DMS79 treated with DMSO at 0.1 percent for 48 hours (cell line): Measurements from ENCODE around the gene TUB.

Experiments
- DNase-seq: peaks from one replicate; lab custom pipeline; 2025; lab: John Stamatoyannopoulos, UW

Gene TUB

DNA sequence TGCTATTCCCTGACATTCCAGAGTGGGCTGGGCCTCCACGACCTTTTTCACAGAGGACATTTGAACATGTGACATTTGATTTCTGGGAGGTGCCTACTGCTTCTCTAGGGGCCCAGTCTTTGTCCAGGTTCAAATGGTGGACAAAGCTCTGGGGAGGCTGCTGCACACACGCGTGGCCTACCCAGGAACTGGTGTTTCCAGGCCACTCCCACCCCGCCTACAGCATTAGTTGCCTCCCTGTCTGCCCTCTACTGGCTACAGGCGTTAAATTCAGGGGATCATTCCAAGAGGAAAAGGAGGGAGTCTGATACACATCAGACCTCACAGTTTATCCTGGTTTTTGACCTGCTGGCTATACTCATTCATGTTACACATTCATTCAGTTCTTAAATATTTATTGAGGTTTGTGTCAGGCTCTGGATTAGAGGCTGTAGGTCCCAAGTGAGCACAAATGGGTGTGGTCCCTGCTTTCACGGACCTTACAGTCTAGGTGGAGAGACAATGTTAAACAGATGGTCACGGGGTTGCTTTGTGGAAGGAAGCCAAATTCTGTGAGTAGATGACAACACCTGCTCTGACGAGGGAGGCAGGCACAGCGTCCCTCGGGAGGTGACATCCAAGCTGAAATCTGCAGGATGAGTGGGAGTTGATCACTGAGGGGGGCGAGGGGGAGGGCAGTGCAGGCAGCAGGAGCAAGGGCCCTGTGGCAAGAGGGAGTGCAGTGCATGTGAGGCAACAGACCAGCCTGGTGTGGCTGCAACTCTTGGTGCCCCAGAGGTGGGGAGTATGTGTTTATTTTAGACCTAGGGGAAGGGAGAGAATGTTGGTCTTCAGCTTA lies 11.8 kb downstream of the TUB start:
- no peak for DNase-seq

DNA sequence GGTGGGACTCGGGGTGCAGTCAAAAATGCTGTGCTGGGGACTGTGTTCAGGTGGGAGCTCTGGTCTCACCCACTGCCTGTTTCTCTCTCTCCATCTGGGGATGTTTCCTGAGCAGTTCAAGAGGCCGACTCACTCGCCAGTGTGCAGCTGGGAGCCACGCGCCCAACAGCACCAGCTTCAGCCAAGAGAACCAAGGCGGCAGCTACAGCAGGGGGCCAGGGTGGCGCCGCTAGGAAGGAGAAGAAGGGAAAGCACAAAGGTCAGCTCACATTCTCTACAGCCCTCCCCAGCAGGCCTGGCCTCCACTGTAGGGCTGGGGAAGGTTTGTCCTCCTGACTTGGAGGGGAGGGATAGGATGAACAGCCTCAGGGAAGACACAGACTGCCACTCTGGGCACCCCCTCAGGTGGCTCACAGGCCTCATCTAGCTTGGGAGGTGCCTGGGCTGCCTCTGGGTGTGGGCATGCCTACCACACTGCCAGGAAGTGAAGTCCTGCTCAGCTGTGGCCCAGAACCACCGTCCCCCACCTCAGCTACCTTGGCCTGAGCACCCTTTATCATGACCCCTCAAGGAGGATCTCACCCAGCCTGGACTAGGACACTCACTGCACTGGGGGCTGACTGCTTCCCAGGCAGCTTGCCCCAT lies 13.0 kb downstream of the TUB start:
- no peak for DNase-seq

- DNase-seq: no peak
These were observed 13.6 kb downstream of the TUB start for GRCh38 chr11:8094656-8095055.

DNA sequence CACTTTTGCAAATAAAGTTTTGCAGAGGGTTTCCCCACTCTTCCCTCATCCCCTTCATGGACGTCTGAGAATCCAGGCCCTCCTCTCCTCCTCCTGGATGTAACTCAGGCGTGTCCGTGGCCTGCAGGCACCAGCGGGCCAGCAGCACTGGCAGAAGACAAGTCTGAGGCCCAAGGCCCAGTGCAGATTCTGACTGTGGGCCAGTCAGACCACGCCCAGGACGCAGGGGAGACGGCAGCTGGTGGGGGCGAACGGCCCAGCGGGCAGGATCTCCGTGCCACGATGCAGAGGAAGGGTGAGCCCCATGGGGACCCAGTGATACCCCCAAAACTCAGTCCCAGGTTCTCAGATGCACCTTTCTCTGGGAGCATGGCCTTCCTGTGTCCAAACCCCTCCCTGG lies 14.4 kb downstream of the TUB start:
- DNase-seq: no peak

DNA sequence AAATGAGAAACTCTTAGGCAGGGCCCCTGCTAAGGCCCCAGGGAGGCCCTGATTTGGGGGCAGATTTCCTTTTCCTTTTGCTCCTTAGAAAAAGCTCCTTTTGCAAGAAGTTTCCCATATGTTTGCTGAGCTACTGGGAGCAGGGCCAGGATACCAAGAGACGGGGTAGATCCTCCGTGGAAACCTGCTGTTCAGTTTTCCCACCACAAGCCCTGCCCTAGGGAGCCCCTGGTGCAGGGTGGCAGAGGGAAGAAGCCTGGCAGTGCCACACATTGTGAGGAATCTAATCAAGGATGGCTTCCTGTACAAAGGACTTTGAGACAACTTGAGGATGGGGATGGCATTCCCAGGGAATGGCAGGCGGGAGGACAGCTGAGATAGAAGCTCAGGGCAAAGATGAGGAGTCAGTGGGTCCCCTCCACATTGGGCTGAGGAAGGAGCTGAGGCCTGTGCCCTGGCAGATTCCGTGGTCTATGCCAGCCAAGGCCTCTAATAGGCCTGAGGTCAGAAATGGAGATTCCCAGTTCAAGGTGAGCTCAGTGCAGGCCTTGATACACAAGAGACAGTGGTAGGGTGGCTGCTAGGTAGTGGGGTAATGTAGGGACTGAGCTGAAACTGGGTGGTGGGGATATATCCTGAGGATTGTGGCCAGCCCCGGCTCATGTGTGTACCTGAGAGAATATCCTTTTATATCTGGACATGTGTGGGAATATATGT lies 15.0 kb downstream of the TUB start:
- DNase-seq: no peak

DNA sequence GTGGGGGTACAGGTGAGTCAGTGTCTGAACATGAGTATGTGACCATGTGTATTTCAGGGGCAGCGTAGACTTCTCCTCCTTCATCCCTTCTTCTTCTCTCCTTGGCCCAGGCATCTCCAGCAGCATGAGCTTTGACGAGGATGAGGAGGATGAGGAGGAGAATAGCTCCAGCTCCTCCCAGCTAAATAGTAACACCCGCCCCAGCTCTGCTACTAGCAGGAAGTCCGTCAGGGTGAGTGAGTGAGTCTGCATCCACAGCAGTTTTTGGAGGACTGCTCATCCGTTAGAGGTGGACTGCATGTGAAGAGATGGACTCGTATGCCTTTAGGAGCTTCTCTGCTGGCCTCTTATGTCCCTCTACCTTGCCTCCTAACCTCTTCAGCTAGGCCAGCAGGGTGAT lies 15.6 kb downstream of the TUB start:
- DNase-seq: no peak

DNA sequence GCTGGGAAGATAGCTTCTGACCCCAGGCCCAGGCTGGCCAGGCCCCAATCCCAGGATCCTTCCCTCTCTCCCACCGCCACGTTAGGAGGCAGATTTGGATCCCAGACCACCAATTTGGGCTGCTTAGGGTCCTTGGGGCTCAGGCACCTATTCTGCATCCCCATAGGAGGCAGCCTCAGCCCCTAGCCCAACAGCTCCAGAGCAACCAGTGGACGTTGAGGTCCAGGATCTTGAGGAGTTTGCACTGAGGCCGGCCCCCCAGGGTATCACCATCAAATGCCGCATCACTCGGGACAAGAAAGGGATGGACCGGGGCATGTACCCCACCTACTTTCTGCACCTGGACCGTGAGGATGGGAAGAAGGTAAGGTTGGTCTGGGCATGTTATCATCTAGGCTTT lies 16.1 kb downstream of the TUB start:
- DNase-seq: no peak

- DNase-seq: no peak
These were observed 16.5 kb downstream of the TUB start for GRCh38 chr11:8097468-8097867.

DNA sequence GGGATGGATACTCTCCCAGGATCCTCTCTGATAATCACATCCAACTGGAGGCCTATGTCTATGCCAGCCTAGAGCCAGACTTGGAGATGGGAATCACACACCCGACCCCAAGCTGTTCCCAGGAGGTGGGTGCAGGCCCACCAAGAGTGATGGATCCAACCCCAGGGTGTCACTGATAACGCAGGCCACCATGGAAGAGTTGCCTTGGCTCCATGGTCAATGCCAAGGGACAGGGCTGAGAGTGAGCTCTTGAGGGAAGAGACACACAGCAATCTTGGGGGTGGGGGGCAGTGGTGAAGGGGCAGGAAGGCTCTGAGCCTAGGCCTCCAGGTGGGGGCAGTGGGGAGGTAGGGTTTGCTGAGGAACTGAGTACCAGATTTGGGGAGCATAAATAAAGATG lies 16.9 kb downstream of the TUB start:
- no peak for DNase-seq

DNA sequence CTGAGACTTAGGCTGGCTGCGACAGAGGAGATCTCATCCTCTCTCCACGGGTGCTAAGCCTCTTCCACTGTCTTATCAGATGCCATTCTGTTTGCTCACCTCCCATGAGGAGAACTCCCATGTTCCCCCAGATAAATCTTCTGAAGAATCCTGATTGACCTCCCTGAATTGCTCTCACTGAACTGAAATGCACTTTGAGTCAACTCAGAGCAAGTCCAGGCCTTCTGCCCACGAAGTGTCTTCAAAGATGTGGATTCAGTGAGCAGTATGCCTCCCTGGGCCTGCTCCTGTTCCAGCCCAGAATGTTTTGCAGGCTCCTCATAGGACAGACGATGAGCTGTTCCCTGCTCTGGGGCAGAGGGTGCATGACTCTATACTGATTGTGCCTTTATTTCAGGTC lies 17.4 kb downstream of the TUB start:
- DNase-seq: no peak

DNA sequence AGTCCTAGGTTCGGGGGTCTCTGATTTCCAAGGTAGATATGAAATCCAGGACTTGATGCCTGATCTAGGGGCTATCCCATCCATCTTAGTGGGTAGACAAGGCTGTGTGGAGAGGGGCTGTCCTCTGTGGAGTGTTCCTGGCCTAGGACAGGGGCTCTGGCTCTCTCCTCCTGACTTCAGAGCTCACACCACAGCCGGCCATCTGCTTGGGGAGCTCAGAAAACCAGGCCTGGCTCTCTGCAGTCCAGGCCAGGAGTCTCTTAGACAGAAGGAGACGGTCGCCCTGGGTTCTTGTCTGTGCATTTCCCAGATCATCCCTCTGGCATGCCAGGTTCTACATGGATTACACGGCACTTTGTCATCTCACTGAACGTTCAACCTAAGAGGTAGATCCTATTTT lies 17.9 kb downstream of the TUB start:
- DNase-seq: no peak

DNA sequence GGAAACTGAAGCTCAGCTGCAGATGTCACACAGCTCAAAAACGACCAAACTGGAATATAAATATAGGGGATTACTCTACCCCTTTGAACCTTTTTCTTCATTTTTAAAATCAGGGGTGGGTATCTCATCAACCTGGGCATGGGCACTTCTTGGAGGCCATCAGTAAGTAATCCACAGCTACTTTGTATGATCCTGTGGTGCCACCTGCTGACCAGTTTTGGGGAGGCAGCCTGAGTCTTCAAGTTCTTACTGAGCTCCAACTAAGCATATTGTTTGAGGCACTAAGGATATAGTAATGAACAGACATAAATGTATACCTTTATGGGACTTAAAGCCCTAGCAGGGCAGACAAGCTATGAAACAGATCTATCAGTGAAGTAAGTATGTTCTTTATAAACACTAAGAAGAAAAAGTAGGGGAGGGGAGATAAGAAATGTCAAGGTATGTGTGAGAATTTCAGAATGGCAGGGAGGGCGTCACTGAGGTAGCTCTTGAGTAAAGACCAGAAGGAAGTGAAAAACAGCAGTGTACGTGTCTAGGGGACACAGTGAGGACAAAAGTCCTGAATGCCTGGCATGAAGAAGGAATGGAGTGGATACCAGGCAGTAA lies 18.4 kb downstream of the TUB start:
- peak; percentile 62 for DNase-seq

DNA sequence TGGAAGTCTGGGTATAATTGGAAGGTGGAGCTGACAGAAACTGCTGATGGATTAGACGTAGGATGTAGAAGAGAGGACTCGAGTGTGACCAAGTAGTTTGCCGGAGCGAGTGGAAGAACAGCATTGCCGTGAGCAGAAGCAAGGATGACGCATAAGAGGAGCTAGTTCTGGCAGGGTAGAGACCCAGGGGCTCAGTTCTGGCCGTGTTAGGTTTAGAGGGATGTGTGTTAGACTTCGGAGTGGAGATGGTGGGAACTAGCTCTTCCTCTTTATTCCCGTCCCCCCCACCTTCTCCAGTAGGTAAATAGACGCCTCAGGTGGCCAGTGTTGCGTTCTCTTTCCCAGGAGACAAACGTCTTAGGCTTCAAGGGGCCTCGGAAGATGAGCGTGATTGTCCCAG lies 19.1 kb downstream of the TUB start:
- no peak for DNase-seq

DNA sequence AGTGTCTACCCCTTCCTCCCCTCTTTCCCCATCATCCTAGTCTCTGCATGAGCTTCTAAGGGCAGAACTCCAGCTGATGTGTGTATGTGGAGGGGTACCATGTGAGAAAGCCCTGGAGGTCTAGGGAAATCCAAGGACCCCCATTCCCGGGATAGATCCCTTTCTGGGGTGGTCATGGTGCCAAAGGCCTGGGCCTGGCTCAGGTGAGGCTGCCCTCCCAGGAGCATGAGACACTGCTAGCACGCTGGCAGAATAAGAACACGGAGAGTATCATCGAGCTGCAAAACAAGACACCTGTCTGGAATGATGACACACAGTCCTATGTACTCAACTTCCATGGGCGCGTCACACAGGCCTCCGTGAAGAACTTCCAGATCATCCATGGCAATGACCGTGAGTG lies 19.6 kb downstream of the TUB start:
- DNase-seq: no peak

GRCh38 chr11:8101421-8101820 lies 20.4 kb downstream of the TUB start:
- DNase-seq: no peak

DNA sequence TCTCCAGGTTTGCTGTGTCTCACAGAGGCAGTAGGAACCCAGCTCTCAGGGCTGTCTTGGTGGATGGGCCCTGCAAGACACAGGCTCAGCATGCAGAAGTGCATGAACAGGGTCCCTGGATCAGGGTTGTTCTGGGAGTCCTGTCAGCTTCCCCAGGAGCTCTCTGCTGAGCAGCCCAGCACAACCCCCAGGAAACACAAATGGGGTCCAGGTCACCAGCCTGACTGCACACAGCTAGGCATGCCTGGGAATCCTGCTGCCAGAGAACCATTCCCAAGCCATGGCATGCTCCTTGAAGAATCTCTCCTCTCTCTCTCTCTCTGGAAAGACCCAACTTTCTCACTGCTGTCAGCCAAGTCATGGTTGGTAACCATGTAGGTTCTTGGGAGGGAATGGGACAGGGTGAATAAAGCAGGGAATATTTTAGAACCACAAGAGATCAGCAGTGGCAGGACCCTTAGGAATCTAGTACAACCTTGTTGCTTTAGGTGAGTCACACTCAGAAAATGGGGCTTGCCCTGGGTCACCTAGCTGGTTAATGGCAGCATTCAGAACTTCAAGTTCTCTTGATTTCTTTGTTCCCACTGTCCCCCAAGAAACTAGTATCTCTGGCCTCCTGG lies 21.4 kb downstream of the TUB start:
- no peak for DNase-seq

DNA sequence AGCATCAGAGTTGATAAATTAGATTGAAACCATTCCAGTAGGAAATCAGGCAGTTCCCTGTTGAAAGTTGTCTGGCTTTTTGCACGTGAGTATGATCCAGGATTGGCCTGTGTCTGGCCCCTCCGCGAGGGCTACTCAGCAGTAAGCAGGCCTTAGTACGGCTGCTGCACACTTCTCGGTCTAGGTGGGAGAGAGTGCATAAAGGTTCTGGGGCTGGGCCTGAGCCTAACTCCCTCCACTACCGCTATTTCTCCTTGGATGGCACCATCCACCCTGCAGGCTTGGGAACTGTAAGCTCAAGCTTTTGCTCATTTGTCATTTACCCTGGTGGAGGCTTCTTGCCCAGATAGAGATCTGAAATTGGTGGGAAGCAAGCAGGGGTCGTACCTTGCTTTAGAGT lies 22.0 kb downstream of the TUB start:
- no peak for DNase-seq

- DNase-seq: no peak
These were observed 22.9 kb downstream of the TUB start for GRCh38 chr11:8103909-8104308.

- DNase-seq: no peak
These were observed 24.1 kb downstream of the TUB start for GRCh38 chr11:8105133-8105532.

DNA sequence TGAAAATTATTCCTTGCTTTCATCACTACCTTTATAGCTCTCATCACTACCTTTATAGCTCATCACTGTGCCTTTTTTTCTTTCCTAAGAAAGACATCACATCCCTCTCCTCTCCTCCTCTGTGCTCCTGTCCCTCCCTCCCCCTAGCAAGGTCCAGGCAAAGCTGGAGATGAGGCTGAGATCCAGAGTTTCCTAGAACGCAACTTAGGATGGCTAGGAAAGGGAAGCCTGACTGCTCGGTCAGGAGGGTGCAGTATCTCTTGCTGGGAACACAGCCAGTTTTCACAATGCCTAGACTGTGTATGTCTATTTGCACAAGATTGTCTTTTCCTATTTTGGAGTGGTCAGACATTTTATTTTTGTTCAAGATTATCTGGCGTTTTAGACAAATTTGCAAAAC lies 24.7 kb downstream of the TUB start:
- DNase-seq: no peak

DNA sequence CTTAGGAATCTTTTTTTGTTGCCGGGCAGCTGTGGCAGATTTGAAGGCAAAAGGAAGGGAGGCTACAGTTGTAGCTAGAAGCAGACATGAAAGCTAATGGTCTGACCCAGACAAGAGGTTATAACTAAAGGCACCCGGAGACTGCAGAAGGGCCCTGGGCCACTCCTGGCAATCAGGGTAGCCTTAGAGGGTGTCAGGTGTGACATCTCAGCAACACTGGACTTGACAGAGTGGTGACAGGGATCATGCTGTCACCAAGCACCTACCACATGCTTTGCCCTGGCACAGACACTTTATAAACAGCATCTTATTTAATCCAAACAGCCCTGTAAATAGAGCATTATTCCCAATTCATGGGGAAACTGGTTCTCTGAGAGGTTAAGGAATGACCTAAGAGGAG lies 25.7 kb downstream of the TUB start:
- DNase-seq: no peak

DNA sequence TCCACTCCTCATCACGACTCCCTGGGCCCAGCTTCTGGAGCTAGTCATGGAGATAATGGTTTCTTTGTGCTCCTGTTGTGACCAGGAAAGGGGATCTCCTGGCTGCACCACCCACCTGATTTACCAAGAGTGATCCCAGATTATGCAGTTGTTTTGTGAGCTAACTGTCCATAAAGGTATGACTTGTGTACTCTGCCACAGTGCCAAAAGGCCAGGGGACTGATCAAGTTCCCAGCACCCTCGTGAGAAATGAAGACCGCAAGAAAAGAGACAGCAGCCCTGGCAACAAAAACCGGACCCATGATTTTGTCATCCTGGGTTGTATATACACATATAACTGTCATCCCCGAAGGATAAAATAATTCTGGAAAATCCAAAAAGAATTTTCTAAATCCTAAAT lies 26.6 kb downstream of the TUB start:
- DNase-seq: no peak
